Smooth muscle cell (in vitro differentiated cells): ENCODE results near the gene MINDY4. TPM values are rescaled to one million over a fixed set of nuclear protein-coding genes. Genes with fewer than 3 reads are reported as not detected.

Experiments
- DNase-seq: peaks from one replicate; lab custom pipeline; 2025; ENCODE audit not compliant: unreplicated experiment; lab: John Stamatoyannopoulos, UW
- H2AFZ ChIP-seq: fragments of 200-600 bp; sonication (generic); 2 replicates; pipeline ENCODE4 v1.6.0; 2016; ENCODE audit warnings: antibody characterized with exemption, low read depth, mild to moderate bottlenecking
- H3F3A ChIP-seq: fragments of 200-600 bp; sonication (generic); 2 replicates; pipeline ENCODE4 v1.6.0; 2017; ENCODE audit warnings: antibody characterized with exemption, low read depth
- H3K27ac ChIP-seq: fragments of 200-600 bp; sonication (generic); 2 replicates; pipeline ENCODE4 v1.5.1; 2016; ENCODE audit warnings: low read depth, mild to moderate bottlenecking
- H3K27me3 ChIP-seq: fragments of 200-600 bp; sonication (generic); 2 replicates; pipeline ENCODE4 v1.6.1; 2016; ENCODE audit warnings: low read depth, mild to moderate bottlenecking
- H3K36me3 ChIP-seq: fragments of 200-600 bp; sonication (generic); 2 replicates; pipeline ENCODE4 v1.5.1; 2016; ENCODE audit warnings: low read depth
- H3K4me1 ChIP-seq: fragments of 200-600 bp; sonication (generic); 2 replicates; pipeline ENCODE4 v1.5.1; 2016; ENCODE audit warnings: low read depth
- H3K4me2 ChIP-seq: fragments of 200-600 bp; sonication (generic); 2 replicates; pipeline ENCODE4 v1.6.0; 2016; ENCODE audit warnings: mild to moderate bottlenecking
- H3K4me3 ChIP-seq: fragments of 200-600 bp; sonication (generic); 2 replicates; pipeline ENCODE4 v1.5.1; 2016; ENCODE audit warnings: mild to moderate bottlenecking
- H3K79me2 ChIP-seq: fragments of 200-600 bp; sonication (generic); 2 replicates; pipeline ENCODE4 v1.6.0; 2016; ENCODE audit warnings: low read depth, mild to moderate bottlenecking
- H3K9ac ChIP-seq: fragments of 200-600 bp; sonication (generic); 2 replicates; pipeline ENCODE4 v1.6.0; 2016; ENCODE audit warnings: low read depth
- H3K9me3 ChIP-seq: fragments of 200-600 bp; sonication (generic); replicated peaks from 2 replicates; pipeline ENCODE4 v1.5.1; 2016; ENCODE audit warnings: low read depth
- H4K20me1 ChIP-seq: fragments of 200-600 bp; sonication (generic); 2 replicates; pipeline ENCODE4 v1.6.0; 2016; ENCODE audit warnings: low read depth
- WGBS: methylation state at CpG from one replicate; pipeline ENCODE4 v1.1.7; 2016; ENCODE audit warnings: low lambda C conversion rate; 5-methylcytosine and 5-hydroxymethylcytosine counted together
- polyA plus RNA-seq: library from polyadenylated mRNA; unstranded; fragments of >200 nt; fragmentation: Nextera tagmentation; extraction: Ambion mirVana; gene quantifications from 2 replicates; pipeline ENCODE4 v1.2.1, GENCODE V29; 2016
- total RNA-seq: library from RNA; depleted of rRNA; stranded (reverse); fragments of >200 nt; gene quantifications from 2 replicates; pipeline ENCODE4 v1.2.3, GENCODE V29; 2014
- TF ChIP-seq, protein P1 (sequence below): fragments of 200-600 bp; sonication (generic); IDR thresholded peaks from 2 replicates; pipeline ENCODE4 v1.5.1; 2017; ENCODE audit warnings: borderline replicate concordance, mild to moderate bottlenecking, antibody characterized with exemption; ENCODE audit not compliant: insufficient read depth, poor library complexity, severe bottlenecking

MINDY4 gene
- total and polyA plus RNA-seq, 2 experiments from 2014 or later = 4.9 to 5.3 TPM

DNA sequence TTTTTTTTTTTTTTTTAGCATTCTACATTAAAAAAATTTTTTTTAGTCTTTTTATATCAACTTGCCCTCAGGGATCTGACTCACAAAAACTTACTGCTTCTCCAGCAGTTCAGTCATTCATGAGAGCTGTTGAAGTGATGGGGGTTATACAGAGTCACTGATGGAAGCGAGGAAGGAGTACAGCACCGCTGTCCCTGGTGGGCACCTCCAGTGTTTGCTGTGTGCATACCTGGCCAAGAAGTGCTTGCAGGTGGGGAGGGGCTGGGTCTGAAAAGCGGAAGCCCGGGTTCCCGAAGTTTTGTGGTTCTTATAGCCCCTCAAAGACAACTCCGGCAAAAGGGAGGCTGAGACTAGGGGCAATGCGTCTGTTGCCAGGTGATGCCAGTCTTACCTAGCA is 46.2 kb downstream of the MINDY4 start:
- no peak overlapping the region for H3K27ac ChIP-seq
- no peaks in the 10 kb centered on the region for H3K36me3 ChIP-seq
- 94% methylated on average over 7 of the region's 7 CpGs for WGBS
- H3K79me2 ChIP-seq = no peaks in the 10 kb centered on the region
- H3K4me2 ChIP-seq = no peak overlapping the region
- TF ChIP-seq, protein P1, sequence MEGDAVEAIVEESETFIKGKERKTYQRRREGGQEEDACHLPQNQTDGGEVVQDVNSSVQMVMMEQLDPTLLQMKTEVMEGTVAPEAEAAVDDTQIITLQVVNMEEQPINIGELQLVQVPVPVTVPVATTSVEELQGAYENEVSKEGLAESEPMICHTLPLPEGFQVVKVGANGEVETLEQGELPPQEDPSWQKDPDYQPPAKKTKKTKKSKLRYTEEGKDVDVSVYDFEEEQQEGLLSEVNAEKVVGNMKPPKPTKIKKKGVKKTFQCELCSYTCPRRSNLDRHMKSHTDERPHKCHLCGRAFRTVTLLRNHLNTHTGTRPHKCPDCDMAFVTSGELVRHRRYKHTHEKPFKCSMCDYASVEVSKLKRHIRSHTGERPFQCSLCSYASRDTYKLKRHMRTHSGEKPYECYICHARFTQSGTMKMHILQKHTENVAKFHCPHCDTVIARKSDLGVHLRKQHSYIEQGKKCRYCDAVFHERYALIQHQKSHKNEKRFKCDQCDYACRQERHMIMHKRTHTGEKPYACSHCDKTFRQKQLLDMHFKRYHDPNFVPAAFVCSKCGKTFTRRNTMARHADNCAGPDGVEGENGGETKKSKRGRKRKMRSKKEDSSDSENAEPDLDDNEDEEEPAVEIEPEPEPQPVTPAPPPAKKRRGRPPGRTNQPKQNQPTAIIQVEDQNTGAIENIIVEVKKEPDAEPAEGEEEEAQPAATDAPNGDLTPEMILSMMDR = no peak
- H3K9me3 ChIP-seq = no peaks in the 10 kb centered on the region
- H3F3A ChIP-seq = no peaks in the 10 kb centered on the region
- H3K4me3 ChIP-seq = no peak overlapping the region
- no peak overlapping the region for H2AFZ ChIP-seq
- no peaks in the 10 kb centered on the region for H3K27me3 ChIP-seq
- no peaks in the 10 kb centered on the region for H3K4me1 ChIP-seq
- H3K9ac ChIP-seq = no peak overlapping the region
- DNase-seq = no peak
- no peaks in the 10 kb centered on the region for H4K20me1 ChIP-seq

DNA sequence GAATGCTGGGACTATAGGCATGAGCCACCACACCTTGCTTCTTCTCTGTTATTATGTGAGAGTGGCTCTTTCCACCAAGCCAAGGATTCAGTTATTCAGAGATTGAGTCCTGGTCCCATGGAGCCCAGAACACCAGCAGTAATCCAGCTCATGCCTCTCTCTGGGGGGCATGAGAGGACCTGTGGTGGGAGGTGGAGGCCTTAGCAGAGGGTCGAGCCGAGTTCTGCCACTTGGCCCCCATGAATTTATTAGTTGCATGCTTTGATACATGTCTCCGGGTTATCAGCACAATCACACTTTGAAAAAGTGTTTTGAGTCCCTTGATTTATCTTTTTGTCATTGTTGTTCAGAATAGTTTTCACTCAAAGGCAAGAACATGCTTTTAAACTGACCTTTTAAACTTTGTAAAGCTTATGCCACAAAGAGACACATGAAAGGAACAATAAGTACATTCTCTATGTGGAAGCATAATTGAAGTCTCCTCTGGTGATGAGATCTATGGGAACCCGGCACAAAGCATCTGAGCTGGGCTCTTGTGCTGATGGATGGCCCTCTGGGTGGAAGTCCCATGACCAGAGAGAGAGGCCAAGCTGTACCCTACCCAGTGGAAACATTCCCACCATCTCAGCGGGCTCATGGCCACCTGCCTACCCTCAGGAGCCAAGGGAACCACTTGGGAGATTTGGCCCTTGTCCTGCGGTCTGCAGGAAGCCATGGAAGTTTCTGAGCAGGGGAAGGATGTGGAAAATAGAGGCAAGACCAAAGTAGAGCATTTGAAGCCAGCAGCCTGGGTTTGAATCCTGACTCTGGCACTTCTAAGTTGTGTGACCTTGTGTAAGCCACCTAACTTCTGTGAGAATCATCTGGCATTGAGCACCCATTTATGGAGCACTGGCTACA is 53.9 kb downstream of the MINDY4 start:
- DNase-seq = no peak
- Histone ChIP-seq H2AFZ (no peak overlapping the region), H3K9ac (no peak overlapping the region), H3K36me3 (no peaks in the 10 kb centered on the region), H3K27me3 (no peaks in the 10 kb centered on the region), H3F3A (no peaks in the 10 kb centered on the region), H3K4me2 (no peak overlapping the region), H3K27ac (no peak overlapping the region), H3K4me1 (no peaks in the 10 kb centered on the region), H3K79me2 (no peaks in the 10 kb centered on the region), H3K9me3 (no peaks in the 10 kb centered on the region), H3K4me3 (no peak overlapping the region), H4K20me1 (no peaks in the 10 kb centered on the region)
- TF ChIP-seq, protein P1 = no peak
- 91% methylated on average over 6 of the region's 6 CpGs for WGBS

DNA sequence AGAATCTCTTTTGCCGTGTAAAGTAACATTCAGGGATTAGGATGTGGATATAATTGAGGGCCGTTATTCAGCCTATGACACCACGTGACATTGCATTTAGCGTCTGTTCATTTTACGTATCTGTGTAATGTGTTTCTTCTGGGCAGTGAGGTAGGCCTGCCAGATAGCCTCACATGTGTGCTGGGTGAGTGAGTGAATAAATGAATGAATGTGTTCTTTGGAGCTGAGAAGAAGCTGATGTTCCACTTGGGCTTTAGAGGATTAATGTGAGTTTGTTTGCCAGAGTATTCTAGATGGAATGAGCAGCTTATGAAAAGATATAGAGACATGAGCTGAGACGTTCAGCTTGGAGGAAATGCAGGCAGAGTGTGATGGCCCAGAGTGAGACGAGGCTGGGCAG is 55.0 kb downstream of the MINDY4 start:
- H3K36me3 ChIP-seq = no peaks in the 10 kb centered on the region
- no peak overlapping the region for H3K4me3 ChIP-seq
- DNase-seq = no peak
- no peaks in the 10 kb centered on the region for H3K79me2 ChIP-seq
- no peak overlapping the region for H2AFZ ChIP-seq
- no peaks in the 10 kb centered on the region for H3K9me3 ChIP-seq
- no peak overlapping the region for H3K27ac ChIP-seq
- no peaks in the 10 kb centered on the region for H3F3A ChIP-seq
- TF ChIP-seq, protein P1 = no peak
- WGBS = 85% methylated on average over 7 of the region's 7 CpGs
- H4K20me1 ChIP-seq = no peaks in the 10 kb centered on the region
- no peak overlapping the region for H3K4me2 ChIP-seq
- no peaks in the 10 kb centered on the region for H3K4me1 ChIP-seq
- no peaks in the 10 kb centered on the region for H3K27me3 ChIP-seq
- no peak overlapping the region for H3K9ac ChIP-seq

DNA sequence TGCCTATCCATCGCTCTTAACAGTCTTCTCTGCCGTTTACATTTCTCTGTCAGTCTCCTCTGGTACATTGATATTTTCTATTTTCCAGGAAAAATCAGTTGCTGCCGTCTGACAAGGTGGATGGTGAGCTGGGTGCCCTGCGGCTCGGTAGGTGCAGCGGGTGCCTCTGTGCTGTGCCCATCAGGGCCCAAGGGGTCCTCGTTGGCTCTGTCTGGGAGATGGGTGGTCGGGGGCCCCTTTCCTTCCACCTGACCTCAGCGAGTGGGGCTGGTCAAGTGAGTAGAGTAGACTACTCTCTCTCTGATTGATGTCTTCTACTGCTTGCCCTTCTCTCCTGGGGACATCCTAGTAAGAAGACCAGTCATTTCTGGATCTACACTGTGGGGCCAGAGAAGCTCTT is 57.4 kb downstream of the MINDY4 start:
- no peaks in the 10 kb centered on the region for H3K79me2 ChIP-seq
- no peaks in the 10 kb centered on the region for H3K36me3 ChIP-seq
- H3K4me3 ChIP-seq = no peak overlapping the region
- no peak overlapping the region for H3K4me2 ChIP-seq
- H3K4me1 ChIP-seq = no peaks in the 10 kb centered on the region
- no peak overlapping the region for H3K27ac ChIP-seq
- WGBS = 96% methylated on average over 9 of the region's 9 CpGs
- no peak overlapping the region for H2AFZ ChIP-seq
- DNase-seq = no peak
- no peaks in the 10 kb centered on the region for H3F3A ChIP-seq
- H4K20me1 ChIP-seq = no peaks in the 10 kb centered on the region
- TF ChIP-seq, protein P1 = no peak
- no peak overlapping the region for H3K9ac ChIP-seq
- no peaks in the 10 kb centered on the region for H3K27me3 ChIP-seq
- no peaks in the 10 kb centered on the region for H3K9me3 ChIP-seq
